ENCODE results near the gene ABCG2. TPM values are rescaled to one million over a fixed set of nuclear protein-coding genes. Genes with fewer than 3 reads are reported as not detected.

Gene ABCG2
- polyA plus RNA-seq (2012; ENCODE audit: low read depth, missing spikeins), result 0.04 TPM

GRCh38 chr4:88158489-88159228, at the start of gene ABCG2:
Gene ABCG2, minus strand, starts transcription at chr4:88158639. Its CDS starts 18,644 bp downstream, at chr4:88139995.
- DNase-seq (ENCODE audit: insufficient read length, low spot score) (peak; percentile 28), FAIRE-seq (no peak)
- TF ChIP-seq TAF1 (IDR thresholded peaks at IDR 0.05; ENCODE audit: low read depth, low read length) (no peak), PAX5 (IDR thresholded peaks at IDR 0.05; ENCODE audit: insufficient read depth, low read length, severe bottlenecking) (no peak), POLR2AphosphoS5 (IDR thresholded peaks at IDR 0.05; ENCODE audit: low read depth, low read length) (no peak), SPI1 (IDR thresholded peaks at IDR 0.05; ENCODE audit: low read depth, low read length) (no peak), POU2F2 (IDR thresholded peaks at IDR 0.05; ENCODE audit: low read depth, low read length) (no peak), POLR2A (IDR thresholded peaks at IDR 0.05; ENCODE audit: low read depth, low read length) (no peak)

- TF ChIP-seq TAF1 (IDR thresholded peaks at IDR 0.05; ENCODE audit: low read depth, low read length) (no peak), POLR2A (IDR thresholded peaks at IDR 0.05; ENCODE audit: low read depth, low read length) (no peak), POLR2AphosphoS5 (IDR thresholded peaks at IDR 0.05; ENCODE audit: low read depth, low read length) (no peak), SPI1 (IDR thresholded peaks at IDR 0.05; ENCODE audit: low read depth, low read length) (no peak), PAX5 (IDR thresholded peaks at IDR 0.05; ENCODE audit: insufficient read depth, low read length, severe bottlenecking) (no peak)
- DNase-seq (ENCODE audit: insufficient read length, low spot score), result no peak
- FAIRE-seq, result no peak
These were observed 49.7 kb upstream of the ABCG2 start for GRCh38 chr4:88208156-88208555.

- TF ChIP-seq POU2F2 (IDR thresholded peaks at IDR 0.05; ENCODE audit: low read depth, low read length) (no peak), TAF1 (IDR thresholded peaks at IDR 0.05; ENCODE audit: low read depth, low read length) (no peak), SPI1 (IDR thresholded peaks at IDR 0.05; ENCODE audit: low read depth, low read length) (no peak), POLR2AphosphoS5 (IDR thresholded peaks at IDR 0.05; ENCODE audit: low read depth, low read length) (no peak)
- DNase-seq (ENCODE audit: insufficient read length, low spot score) (no peak), FAIRE-seq (no peak)
These were observed 48.7 kb upstream of the ABCG2 start for GRCh38 chr4:88207171-88207570.

GRCh38 chr4:88204882-88205281, 46.4 kb upstream of the ABCG2 start:
- no peak for TF ChIP-seq TAF1 (IDR thresholded peaks at IDR 0.05; ENCODE audit: low read depth, low read length)
- TF ChIP-seq POLR2AphosphoS5 (IDR thresholded peaks at IDR 0.05; ENCODE audit: low read depth, low read length), result no peak
- no peak for TF ChIP-seq PAX5 (IDR thresholded peaks at IDR 0.05; ENCODE audit: insufficient read depth, low read length, severe bottlenecking)
- no peak for TF ChIP-seq POLR2A (IDR thresholded peaks at IDR 0.05; ENCODE audit: low read depth, low read length)
- no peak for TF ChIP-seq SPI1 (IDR thresholded peaks at IDR 0.05; ENCODE audit: low read depth, low read length)
- no peak for TF ChIP-seq POU2F2 (IDR thresholded peaks at IDR 0.05; ENCODE audit: low read depth, low read length)
- DNase-seq (ENCODE audit: insufficient read length, low spot score) (no peak), FAIRE-seq (no peak)

- DNase-seq (ENCODE audit: insufficient read length, low spot score), result no peak
- FAIRE-seq, result no peak
- TF ChIP-seq SPI1 (IDR thresholded peaks at IDR 0.05; ENCODE audit: low read depth, low read length) (no peak), POLR2A (IDR thresholded peaks at IDR 0.05; ENCODE audit: low read depth, low read length) (no peak), PAX5 (IDR thresholded peaks at IDR 0.05; ENCODE audit: insufficient read depth, low read length, severe bottlenecking) (no peak)
These were observed 44.0 kb upstream of the ABCG2 start for GRCh38 chr4:88202443-88202842.

GRCh38 chr4:88200186-88200585, 41.7 kb upstream of the ABCG2 start:
- no peak for DNase-seq (ENCODE audit: insufficient read length, low spot score)
- no peak for TF ChIP-seq TAF1 (IDR thresholded peaks at IDR 0.05; ENCODE audit: low read depth, low read length)
- TF ChIP-seq POLR2A (IDR thresholded peaks at IDR 0.05; ENCODE audit: low read depth, low read length), result no peak
- no peak for TF ChIP-seq PAX5 (IDR thresholded peaks at IDR 0.05; ENCODE audit: insufficient read depth, low read length, severe bottlenecking)
- TF ChIP-seq POLR2AphosphoS5 (IDR thresholded peaks at IDR 0.05; ENCODE audit: low read depth, low read length), result no peak
- TF ChIP-seq SPI1 (IDR thresholded peaks at IDR 0.05; ENCODE audit: low read depth, low read length), result no peak
- TF ChIP-seq POU2F2 (IDR thresholded peaks at IDR 0.05; ENCODE audit: low read depth, low read length), result no peak
- no peak for FAIRE-seq

- FAIRE-seq (no peak), DNase-seq (ENCODE audit: insufficient read length, low spot score) (no peak)
- TF ChIP-seq SPI1 (IDR thresholded peaks at IDR 0.05; ENCODE audit: low read depth, low read length), result no peak
- no peak for TF ChIP-seq POLR2AphosphoS5 (IDR thresholded peaks at IDR 0.05; ENCODE audit: low read depth, low read length)
- no peak for TF ChIP-seq PAX5 (IDR thresholded peaks at IDR 0.05; ENCODE audit: insufficient read depth, low read length, severe bottlenecking)
- no peak for TF ChIP-seq TAF1 (IDR thresholded peaks at IDR 0.05; ENCODE audit: low read depth, low read length)
- TF ChIP-seq POU2F2 (IDR thresholded peaks at IDR 0.05; ENCODE audit: low read depth, low read length), result no peak
- TF ChIP-seq POLR2A (IDR thresholded peaks at IDR 0.05; ENCODE audit: low read depth, low read length), result no peak
These were observed 38.2 kb upstream of the ABCG2 start for GRCh38 chr4:88196523-88197185.

GRCh38 chr4:88196013-88196365, 37.5 kb upstream of the ABCG2 start:
- TF ChIP-seq TAF1 (IDR thresholded peaks at IDR 0.05; ENCODE audit: low read depth, low read length), result no peak
- no peak for TF ChIP-seq POLR2AphosphoS5 (IDR thresholded peaks at IDR 0.05; ENCODE audit: low read depth, low read length)
- no peak for TF ChIP-seq POU2F2 (IDR thresholded peaks at IDR 0.05; ENCODE audit: low read depth, low read length)
- no peak for FAIRE-seq
- no peak for DNase-seq (ENCODE audit: insufficient read length, low spot score)

GRCh38 chr4:88195328-88196012, 37.0 kb upstream of the ABCG2 start:
- TF ChIP-seq TAF1 (IDR thresholded peaks at IDR 0.05; ENCODE audit: low read depth, low read length), result no peak
- no peak for TF ChIP-seq PAX5 (IDR thresholded peaks at IDR 0.05; ENCODE audit: insufficient read depth, low read length, severe bottlenecking)
- TF ChIP-seq SPI1 (IDR thresholded peaks at IDR 0.05; ENCODE audit: low read depth, low read length), result no peak
- no peak for TF ChIP-seq POLR2AphosphoS5 (IDR thresholded peaks at IDR 0.05; ENCODE audit: low read depth, low read length)
- no peak for TF ChIP-seq POU2F2 (IDR thresholded peaks at IDR 0.05; ENCODE audit: low read depth, low read length)
- no peak for FAIRE-seq

More at GRCh38 chr4:88195328-88196012, 37.0 kb upstream of the ABCG2 start:
- DNase-seq (ENCODE audit: insufficient read length, low spot score), result no peak
